Peyer's patch (tissue), 4 donors: Measurements from ENCODE around the gene SDS. TPM values are rescaled to one million over a fixed set of nuclear protein-coding genes. Genes with fewer than 3 reads are reported as not detected.

ENCODE experiments used
- DNase-seq, 3 donors: peaks; one replicate each; pipeline ENCODE4 v3.0.0-alpha.2; 2017 to 2019
- H3K27ac ChIP-seq, 4 donors: fragments of 200-600 bp; sonication (generic); one replicate each; pipeline ENCODE4 v1.5.1; 2016 to 2019
- H3K27me3 ChIP-seq, 2 donors: fragments of 200-600 bp; sonication (generic); one replicate each; pipeline ENCODE4 v1.5.1; 2019
- H3K36me3 ChIP-seq, 3 donors: fragments of 200-600 bp; sonication (generic); one replicate each; pipeline ENCODE4 v1.5.1; 2016 to 2019
- H3K4me1 ChIP-seq, 4 donors: fragments of 200-600 bp; sonication (generic); one replicate each; pipeline ENCODE4 v1.5.1; 2016 to 2019
- H3K4me3 ChIP-seq, 4 donors: fragments of 200-600 bp; sonication (generic); 1 replicate in 3 of 4; 2 replicates in 1 of 4; pipeline ENCODE4 v1.5.1; 2016 to 2019; ENCODE audit warnings: mild to moderate bottlenecking in 1 of 4
- H3K9me3 ChIP-seq, 4 donors: fragments of 200-600 bp; sonication (generic); one replicate each; pipeline ENCODE4 v1.5.1; 2016 to 2019; ENCODE audit warnings: mild to moderate bottlenecking in 1 of 4
- POLR2A ChIP-seq, 2 donors: fragments of 450-650 bp; IDR thresholded peaks; one replicate each; pipeline ENCODE4 v1.5.1; 2017; ENCODE audit warnings: antibody characterized with exemption in 2 of 2, mild to moderate bottlenecking in 2 of 2, moderate library complexity in 2 of 2
- total RNA-seq, 4 donors: library from RNA; depleted of rRNA; stranded (reverse); fragments of >200 nt; gene quantifications; one replicate each; pipeline ENCODE4 v1.1.0, GENCODE V29; 2016
- TF ChIP-seq, protein P1 (sequence below), 6 experiments: fragments of 450-650 bp in 4 of 6; fragments of 200-600 bp in 2 of 6; sonication (generic) in 1 of 6; IDR thresholded peaks; one replicate each; pipeline ENCODE4 v1.5.1; 2017 to 2019; ENCODE audit warnings: antibody characterized with exemption in 6 of 6, mild to moderate bottlenecking in 3 of 6, moderate library complexity in 1 of 6

SDS gene
- total RNA-seq, 4 donors from 2014 or later, result not detected

DNA sequence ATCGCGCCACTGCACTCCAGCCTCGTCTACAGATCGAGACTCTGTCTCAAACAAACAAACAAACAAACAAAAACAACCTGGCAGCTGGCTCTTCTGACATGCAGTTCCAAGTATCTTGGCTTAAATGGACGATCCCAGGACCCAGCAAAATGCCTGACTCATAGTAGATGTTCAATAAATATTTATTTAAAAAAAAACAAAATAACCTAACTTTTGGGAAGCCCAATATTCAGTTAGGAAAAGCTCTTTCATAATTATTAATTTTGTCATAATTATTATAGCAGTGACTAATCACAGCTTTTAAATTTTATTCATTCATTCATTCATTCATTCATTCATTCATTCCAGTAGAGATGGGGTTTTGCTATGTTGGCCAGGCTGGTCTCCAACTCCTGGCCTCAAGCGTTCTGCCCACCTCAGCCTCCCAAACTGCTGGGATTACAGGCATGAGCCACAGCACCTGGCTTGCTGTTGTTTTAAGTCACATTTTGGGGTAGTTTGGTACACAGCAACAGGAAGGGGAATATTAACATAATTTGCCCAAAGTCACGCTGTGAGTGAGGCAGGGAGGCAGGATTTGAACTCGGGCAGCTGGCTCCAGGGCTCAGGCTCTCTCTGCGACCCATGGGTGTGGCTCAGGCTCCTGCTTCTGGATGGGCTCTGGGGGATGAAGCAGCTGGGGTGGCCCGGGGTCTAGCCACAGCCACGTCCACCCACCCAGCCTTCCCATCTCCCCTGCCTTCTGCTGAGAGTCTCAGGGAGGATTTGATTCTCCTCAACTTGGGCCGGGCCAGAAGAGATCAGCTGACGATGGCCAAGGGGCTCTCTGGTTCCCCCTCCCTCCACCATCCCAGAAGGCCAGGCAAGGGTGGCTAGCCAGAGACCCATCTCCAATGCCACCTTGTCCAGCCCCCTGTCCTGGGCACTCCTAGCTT, 2.4 kb downstream of the SDS start:
- Histone ChIP-seq H3K36me3 (no peaks in the 10 kb centered on the region), H3K9me3 (no peaks in the 10 kb centered on the region), H3K27me3 (no peaks in the 10 kb centered on the region), H3K4me1 (no peaks in the 10 kb centered on the region), H3K27ac (no peak overlapping the region), H3K4me3 (no peak overlapping the region)
- no peak for TF ChIP-seq POLR2A (IDR thresholded peaks at IDR 0.05)
- TF ChIP-seq, protein P1, sequence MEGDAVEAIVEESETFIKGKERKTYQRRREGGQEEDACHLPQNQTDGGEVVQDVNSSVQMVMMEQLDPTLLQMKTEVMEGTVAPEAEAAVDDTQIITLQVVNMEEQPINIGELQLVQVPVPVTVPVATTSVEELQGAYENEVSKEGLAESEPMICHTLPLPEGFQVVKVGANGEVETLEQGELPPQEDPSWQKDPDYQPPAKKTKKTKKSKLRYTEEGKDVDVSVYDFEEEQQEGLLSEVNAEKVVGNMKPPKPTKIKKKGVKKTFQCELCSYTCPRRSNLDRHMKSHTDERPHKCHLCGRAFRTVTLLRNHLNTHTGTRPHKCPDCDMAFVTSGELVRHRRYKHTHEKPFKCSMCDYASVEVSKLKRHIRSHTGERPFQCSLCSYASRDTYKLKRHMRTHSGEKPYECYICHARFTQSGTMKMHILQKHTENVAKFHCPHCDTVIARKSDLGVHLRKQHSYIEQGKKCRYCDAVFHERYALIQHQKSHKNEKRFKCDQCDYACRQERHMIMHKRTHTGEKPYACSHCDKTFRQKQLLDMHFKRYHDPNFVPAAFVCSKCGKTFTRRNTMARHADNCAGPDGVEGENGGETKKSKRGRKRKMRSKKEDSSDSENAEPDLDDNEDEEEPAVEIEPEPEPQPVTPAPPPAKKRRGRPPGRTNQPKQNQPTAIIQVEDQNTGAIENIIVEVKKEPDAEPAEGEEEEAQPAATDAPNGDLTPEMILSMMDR (IDR thresholded peaks at IDR 0.05), result no peak
- no peak for DNase-seq

DNA sequence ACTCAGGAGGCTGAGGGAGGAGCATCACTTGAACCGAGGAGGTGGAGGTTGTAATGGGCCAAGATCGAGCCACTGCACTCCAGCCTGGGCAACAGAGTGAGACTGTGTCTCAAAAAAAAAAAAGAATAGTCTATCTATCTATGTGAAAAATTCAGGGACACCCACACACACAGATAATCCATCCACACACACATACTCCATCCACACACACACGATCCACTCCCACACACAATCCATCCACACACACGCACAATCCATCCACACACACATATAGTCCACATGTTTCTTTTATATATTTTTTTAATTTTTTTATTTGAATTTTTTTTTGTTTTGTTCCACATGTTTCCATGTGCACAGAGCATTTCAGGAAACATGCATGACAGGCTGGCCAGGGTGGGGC, 3.3 kb downstream of the SDS start:
- Histone ChIP-seq H3K4me3 (no peak overlapping the region), H3K9me3 (no peaks in the 10 kb centered on the region), H3K36me3 (no peaks in the 10 kb centered on the region), H3K4me1 (no peaks in the 10 kb centered on the region), H3K27ac (no peak overlapping the region), H3K27me3 (no peaks in the 10 kb centered on the region)
- no peak for DNase-seq
- TF ChIP-seq, protein P1 (IDR thresholded peaks at IDR 0.05), result no peak
- TF ChIP-seq POLR2A (IDR thresholded peaks at IDR 0.05), result no peak

DNA sequence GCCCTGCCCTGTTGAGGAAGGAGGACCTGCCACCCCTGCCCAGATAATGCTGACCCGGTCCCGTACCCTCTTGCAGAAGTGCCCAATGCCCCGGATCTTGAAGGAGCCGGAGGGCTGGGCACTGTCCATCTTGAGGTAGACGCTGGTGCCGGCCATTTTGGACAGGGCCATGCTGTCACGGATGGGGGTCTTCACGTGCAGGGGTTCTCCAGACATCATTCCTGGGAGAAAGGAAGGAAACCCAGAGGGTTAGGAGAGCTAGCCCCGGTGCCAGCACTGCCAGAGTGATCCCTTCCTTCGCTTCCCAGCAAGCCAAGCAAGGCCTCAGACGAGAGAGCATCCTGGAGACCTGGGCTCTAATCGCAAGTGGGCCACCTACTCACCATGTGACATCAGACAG, 4.2 kb downstream of the SDS start:
- H3K4me1 ChIP-seq, result no peaks in the 10 kb centered on the region
- no peak for DNase-seq
- H3K27me3 ChIP-seq, result no peaks in the 10 kb centered on the region

DNA sequence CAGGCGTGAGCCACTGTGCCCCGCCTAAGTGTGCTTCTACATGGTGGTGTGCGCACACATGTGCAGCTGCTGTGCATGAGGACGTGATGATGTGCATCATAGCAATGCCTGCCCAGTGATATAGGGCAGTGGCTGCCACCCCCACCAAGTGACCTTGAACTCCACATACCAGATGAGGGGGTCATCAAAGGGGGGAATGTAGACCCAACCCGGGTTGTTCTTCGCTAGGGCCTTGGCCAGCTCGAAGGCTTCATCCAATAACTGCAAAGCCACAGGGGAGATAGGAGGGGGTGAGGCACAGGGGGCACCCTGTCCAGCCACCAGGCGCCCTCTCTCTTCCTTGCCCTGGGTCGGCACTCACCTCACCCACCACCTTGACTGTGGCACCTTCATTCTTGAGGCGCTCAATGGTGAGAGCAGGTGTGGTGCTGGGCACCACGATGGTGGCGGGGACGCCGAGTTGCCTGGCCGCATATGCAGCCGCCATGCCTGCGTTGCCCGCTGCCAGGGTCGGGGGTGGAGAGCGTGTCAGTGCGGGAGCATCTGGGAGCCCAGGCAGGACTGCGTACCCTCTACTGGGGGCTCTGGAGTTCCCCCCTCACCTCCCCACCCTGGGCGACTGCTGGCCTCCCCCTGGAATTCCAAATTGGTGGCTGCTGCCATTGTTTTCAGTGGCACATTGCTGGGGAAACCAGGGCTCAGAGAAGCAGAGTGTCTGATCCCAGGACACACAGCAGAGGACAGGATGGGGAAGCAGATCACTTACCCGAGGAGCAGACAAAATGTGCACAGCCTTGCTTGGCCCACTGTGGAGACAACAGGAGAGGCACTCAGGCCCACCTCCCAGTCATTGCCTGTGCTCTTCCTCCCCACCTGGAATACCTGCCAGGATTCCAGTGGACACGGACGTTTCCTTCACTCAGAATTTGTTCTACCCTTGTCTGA, 5.1 kb downstream of the SDS start:
- no peaks in the 10 kb centered on the region for H3K36me3 ChIP-seq
- DNase-seq, result no peak
- no peak overlapping the region for H3K4me3 ChIP-seq
- TF ChIP-seq, protein P1 (IDR thresholded peaks at IDR 0.05), result no peak
- no peak for TF ChIP-seq POLR2A (IDR thresholded peaks at IDR 0.05)
- no peak overlapping the region for H3K27ac ChIP-seq
- no peaks in the 10 kb centered on the region for H3K4me1 ChIP-seq
- no peaks in the 10 kb centered on the region for H3K27me3 ChIP-seq
- H3K9me3 ChIP-seq, result no peaks in the 10 kb centered on the region

More for the DNA sequence above, 4.2 kb downstream of the SDS start:
- no peak overlapping the region for H3K27ac ChIP-seq
- no peak overlapping the region for H3K4me3 ChIP-seq
- H3K9me3 ChIP-seq, result no peaks in the 10 kb centered on the region
- no peaks in the 10 kb centered on the region for H3K36me3 ChIP-seq
- TF ChIP-seq POLR2A (IDR thresholded peaks at IDR 0.05), result no peak
- TF ChIP-seq, protein P1 (IDR thresholded peaks at IDR 0.05), result no peak

DNA sequence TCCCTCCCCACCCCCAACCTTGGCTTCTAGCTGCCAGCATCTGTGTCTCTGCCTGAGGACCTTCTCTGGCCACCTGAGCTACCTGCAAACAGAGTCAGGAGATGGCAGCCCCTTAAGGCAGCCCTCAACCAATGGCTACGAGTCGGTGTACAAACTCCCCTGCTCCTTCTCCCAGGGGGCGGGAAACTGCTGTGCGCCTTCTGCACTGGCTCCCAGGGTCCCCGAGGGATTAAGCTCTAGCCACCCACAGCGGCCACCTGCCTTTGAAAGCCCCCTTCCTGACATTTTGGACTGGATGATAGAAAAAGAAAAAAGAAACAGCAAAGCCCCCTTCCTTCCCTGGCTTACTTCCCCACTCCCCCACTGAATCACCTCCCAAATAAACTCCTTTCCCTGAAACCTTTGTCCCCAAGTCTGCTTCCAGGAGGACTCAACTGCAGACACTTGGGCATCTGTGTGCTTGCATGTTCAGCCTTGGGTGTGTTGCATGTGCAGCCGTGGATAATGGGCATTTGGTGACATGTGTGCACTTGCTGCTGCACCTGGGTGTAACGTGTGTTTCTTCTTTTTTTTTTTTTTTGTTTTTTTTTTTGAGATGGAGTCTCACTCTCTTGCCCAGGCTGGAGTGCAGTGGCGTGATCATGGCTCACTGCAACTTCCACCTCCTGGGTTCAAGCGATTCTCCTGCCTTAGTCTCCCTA, 6.0 kb downstream of the SDS start:
- H3K4me1 ChIP-seq, result no peaks in the 10 kb centered on the region
- H3K27ac ChIP-seq, result no peak overlapping the region
- no peaks in the 10 kb centered on the region for H3K36me3 ChIP-seq
- DNase-seq, result no peak
- TF ChIP-seq POLR2A (IDR thresholded peaks at IDR 0.05), result no peak
- TF ChIP-seq, protein P1 (IDR thresholded peaks at IDR 0.05), result no peak
- no peaks in the 10 kb centered on the region for H3K27me3 ChIP-seq
- H3K9me3 ChIP-seq, result no peaks in the 10 kb centered on the region
- H3K4me3 ChIP-seq, result no peak overlapping the region
